ENCODE data around the gene NLN.

Gene NLN

GRCh38 chr5:65790371-65791163 is 68.6 kb downstream of the NLN start:
- Histone ChIP-seq H3K9me3 (no peaks in the 10 kb centered on the region), H3K4me3 (ENCODE audit: low read depth in 1 of 2, low read length in 1 of 2) (no peak overlapping the region), H3K36me3 (no peaks in the 10 kb centered on the region), H3K27ac (peak overlapping the region; percentile 36), H3K4me1 (ENCODE audit: control insufficient read depth in 1 of 2, insufficient read depth in 1 of 2, low read depth in 1 of 2, low read length in 1 of 2) (no peaks in the 10 kb centered on the region), H3K27me3 (no peaks in the 10 kb centered on the region)
- TF ChIP-seq CTCF (IDR thresholded peaks at IDR 0.05): no peak

DNA sequence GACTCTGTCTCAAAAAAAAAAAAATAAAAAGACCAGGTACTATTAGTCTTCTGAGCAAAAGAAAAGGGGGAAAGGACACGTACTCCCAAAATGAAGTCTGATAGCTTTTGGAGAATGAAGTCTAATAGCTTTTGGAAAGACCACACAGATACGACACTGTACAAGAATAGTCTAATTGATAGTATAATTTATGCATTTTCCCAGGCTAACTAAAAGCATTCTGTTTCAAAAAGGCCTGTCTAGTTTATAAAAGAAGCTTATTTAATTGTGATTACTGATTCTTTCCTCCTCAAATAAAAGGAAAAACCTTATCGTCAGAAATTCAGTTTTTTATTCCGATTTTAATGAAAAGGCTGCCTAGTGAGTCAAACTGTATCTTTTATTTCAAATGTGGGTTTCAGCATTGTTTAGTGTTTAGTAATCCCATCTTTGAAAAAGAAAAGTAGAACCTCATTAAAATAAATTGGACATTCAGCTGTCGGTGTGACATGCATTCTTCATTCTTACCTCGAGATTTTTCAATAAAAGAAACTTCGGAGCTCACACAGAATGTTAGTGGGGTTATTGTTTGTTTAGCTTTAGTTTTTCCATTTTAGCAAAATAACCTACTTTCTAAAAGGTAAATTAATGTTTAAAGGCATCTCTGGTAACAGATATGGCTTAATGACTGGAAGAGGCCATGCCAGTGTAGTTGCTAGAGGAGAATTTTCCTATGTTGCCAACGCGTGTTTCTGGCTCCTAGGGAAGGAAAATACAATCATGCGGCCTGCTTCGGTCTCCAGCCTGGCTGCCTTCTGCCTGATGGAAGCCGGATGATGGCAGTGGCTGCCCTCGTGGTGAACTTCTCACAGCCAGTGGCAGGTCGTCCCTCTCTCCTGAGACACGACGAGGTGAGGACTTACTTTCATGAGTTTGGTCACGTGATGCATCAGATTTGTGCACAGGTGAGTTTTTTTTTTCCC is 70.0 kb downstream of the NLN start:
- Histone ChIP-seq H3K27ac (no peak overlapping the region), H3K4me3 (ENCODE audit: low read depth in 1 of 2, low read length in 1 of 2) (no peak overlapping the region), H3K27me3 (no peaks in the 10 kb centered on the region), H3K36me3 (no peaks in the 10 kb centered on the region), H3K9me3 (no peaks in the 10 kb centered on the region), H3K4me1 (ENCODE audit: control insufficient read depth in 1 of 2, insufficient read depth in 1 of 2, low read depth in 1 of 2, low read length in 1 of 2) (no peaks in the 10 kb centered on the region)
- TF ChIP-seq CTCF (IDR thresholded peaks at IDR 0.05): no peak

GRCh38 chr5:65796269-65796668 is 74.3 kb downstream of the NLN start:
- H3K4me3 ChIP-seq (ENCODE audit: low read depth in 1 of 2, low read length in 1 of 2): no peak overlapping the region
- TF ChIP-seq CTCF (IDR thresholded peaks at IDR 0.05): no peak
- H3K36me3 ChIP-seq: no peaks in the 10 kb centered on the region
- no peaks in the 10 kb centered on the region for H3K9me3 ChIP-seq
- no peak overlapping the region for H3K27ac ChIP-seq
- no peaks in the 10 kb centered on the region for H3K27me3 ChIP-seq
- no peaks in the 10 kb centered on the region for H3K4me1 ChIP-seq (ENCODE audit: control insufficient read depth in 1 of 2, insufficient read depth in 1 of 2, low read depth in 1 of 2, low read length in 1 of 2)

GRCh38 chr5:65796751-65797316 is 74.8 kb downstream of the NLN start:
- no peaks in the 10 kb centered on the region for H3K27me3 ChIP-seq
- no peak overlapping the region for H3K4me3 ChIP-seq (ENCODE audit: low read depth in 1 of 2, low read length in 1 of 2)
- no peak overlapping the region for H3K27ac ChIP-seq
- no peaks in the 10 kb centered on the region for H3K36me3 ChIP-seq
- H3K4me1 ChIP-seq (ENCODE audit: control insufficient read depth in 1 of 2, insufficient read depth in 1 of 2, low read depth in 1 of 2, low read length in 1 of 2): no peaks in the 10 kb centered on the region
- H3K9me3 ChIP-seq: no peaks in the 10 kb centered on the region
- no peak for TF ChIP-seq CTCF (IDR thresholded peaks at IDR 0.05)

- no peak overlapping the region for H3K4me3 ChIP-seq (ENCODE audit: low read depth in 1 of 2, low read length in 1 of 2)
- no peaks in the 10 kb centered on the region for H3K27me3 ChIP-seq
- no peak overlapping the region for H3K27ac ChIP-seq
- H3K4me1 ChIP-seq (ENCODE audit: control insufficient read depth in 1 of 2, insufficient read depth in 1 of 2, low read depth in 1 of 2, low read length in 1 of 2): no peaks in the 10 kb centered on the region
- H3K36me3 ChIP-seq: no peaks in the 10 kb centered on the region
- TF ChIP-seq CTCF (IDR thresholded peaks at IDR 0.05): no peak
- no peaks in the 10 kb centered on the region for H3K9me3 ChIP-seq
Measured at GRCh38 chr5:65797481-65797880, 75.5 kb downstream of the NLN start.

Measured in neutrophil (primary cell).